ENCODE measurements around the gene ETV6.

Gene ETV6

DNA sequence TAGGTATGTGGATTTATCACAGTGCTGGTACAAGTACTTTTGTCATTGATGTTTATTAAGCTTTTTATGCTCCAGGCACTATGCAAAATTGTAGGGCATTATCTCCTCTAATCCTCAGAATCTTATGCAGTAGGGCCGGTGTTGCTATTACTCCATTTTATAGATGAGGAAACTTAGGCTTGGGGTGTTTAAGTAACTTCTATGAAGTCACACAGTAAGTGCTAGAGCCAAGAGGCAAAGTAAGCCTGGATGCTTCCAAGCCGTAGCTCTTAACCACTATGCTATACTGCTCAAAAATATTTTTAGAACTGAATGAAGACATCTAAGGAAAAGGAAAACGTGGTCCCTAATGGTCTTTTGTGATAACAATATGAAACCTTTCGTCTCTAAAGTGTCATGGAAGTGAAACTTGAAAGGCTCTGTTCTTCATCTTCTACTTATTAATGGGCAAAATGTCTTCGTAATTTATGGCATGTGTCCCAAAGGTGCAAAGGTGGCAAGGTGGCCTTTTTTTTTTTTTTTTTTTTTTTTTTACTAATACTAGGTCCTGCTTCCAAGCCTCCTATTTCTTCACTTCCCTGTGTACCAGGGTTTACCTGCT, 85.2 kb downstream of the ETV6 start:
- in situ Hi-C loops (cut with MboI; ENCODE audit: low sequenced_read_pairs, unreplicated experiment), result no loop called here
- DNase-seq (ENCODE audit: low spot score), result no peak
- no peak for TF ChIP-seq CTCF (IDR thresholded peaks at IDR 0.05; ENCODE audit: borderline replicate concordance, control extremely low read depth, extremely low read depth, insufficient read depth, missing control alignments)

- no peak for TF ChIP-seq CTCF (IDR thresholded peaks at IDR 0.05; ENCODE audit: borderline replicate concordance, control extremely low read depth, extremely low read depth, insufficient read depth, missing control alignments)
- in situ Hi-C loops (cut with MboI; ENCODE audit: low sequenced_read_pairs, unreplicated experiment), result no loop called here
These were observed 89.0 kb downstream of the ETV6 start for GRCh38 chr12:11738450-11738849.

GRCh38 chr12:11739980-11740577, 90.6 kb downstream of the ETV6 start:
- no peak for TF ChIP-seq CTCF (IDR thresholded peaks at IDR 0.05; ENCODE audit: borderline replicate concordance, control extremely low read depth, extremely low read depth, insufficient read depth, missing control alignments)
- in situ Hi-C loops (cut with MboI; ENCODE audit: low sequenced_read_pairs, unreplicated experiment), result loop anchor here (10.0 kb wide), 1 partner anchor 185 kb away; no protein-coding TSS in a partner anchor
- no peak for DNase-seq (ENCODE audit: low spot score)

More at GRCh38 chr12:11738450-11738849, 89.0 kb downstream of the ETV6 start:
- no peak for DNase-seq (ENCODE audit: low spot score)

GRCh38 chr12:11741434-11742092, 92.1 kb downstream of the ETV6 start:
- in situ Hi-C loops (cut with MboI; ENCODE audit: low sequenced_read_pairs, unreplicated experiment), result loop anchor here (10.0 kb wide), 1 partner anchor 187 kb away; no protein-coding TSS in a partner anchor
- no peak for TF ChIP-seq CTCF (IDR thresholded peaks at IDR 0.05; ENCODE audit: borderline replicate concordance, control extremely low read depth, extremely low read depth, insufficient read depth, missing control alignments)
- DNase-seq (ENCODE audit: low spot score), result no peak

DNA sequence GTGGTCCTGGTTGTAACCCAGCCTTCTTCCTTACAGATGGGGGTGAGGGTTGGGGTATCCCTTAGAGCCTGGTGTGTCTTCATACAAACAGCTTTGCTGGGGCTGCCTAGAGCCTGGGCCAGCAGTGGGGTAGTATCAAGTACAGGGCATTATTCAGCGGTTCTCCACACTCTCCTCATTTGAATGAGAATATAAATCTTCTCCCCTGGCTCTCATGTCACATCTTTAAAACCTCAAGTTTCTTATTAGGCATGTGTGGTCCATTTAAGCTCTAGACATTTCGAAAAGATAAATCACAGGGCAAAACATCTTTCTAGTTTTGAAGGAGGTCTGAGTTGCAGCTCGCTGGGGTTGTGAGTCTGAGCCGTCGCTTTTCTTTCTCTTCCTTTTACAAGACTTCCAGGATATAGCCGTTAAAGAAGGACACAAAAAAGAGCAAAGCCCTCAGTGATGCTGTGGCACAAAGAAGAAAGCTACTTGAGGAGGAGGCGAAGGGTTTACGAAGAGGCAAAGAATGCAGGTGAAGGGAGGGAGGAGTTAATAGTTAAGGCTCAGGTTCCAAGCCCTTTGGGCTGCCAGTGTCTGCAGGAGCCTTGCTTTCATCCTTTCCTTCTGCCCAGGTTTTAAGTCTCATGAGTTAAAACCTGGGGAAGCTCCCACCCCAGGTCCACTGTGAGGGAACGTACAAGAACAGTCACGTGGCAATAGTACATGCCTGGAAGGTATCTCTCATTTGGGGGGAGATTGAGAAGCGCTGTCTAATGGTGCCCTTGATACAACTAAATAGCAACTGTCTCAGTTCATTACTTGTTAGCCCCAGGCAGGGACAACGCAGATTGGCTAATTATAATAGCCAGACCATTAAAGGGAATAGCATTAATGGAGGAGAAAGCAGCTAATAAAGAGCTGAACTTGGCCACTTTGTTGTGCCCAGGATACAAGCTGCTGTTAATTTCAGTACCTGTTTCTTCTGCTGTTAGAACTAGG, 94.2 kb downstream of the ETV6 start:
- TF ChIP-seq CTCF (IDR thresholded peaks at IDR 0.05; ENCODE audit: borderline replicate concordance, control extremely low read depth, extremely low read depth, insufficient read depth, missing control alignments), result no peak
- no peak for DNase-seq (ENCODE audit: low spot score)
- in situ Hi-C loops (cut with MboI; ENCODE audit: low sequenced_read_pairs, unreplicated experiment), result loop anchor here (10.0 kb wide), 1 partner anchor 189 kb away; no protein-coding TSS in a partner anchor

DNA sequence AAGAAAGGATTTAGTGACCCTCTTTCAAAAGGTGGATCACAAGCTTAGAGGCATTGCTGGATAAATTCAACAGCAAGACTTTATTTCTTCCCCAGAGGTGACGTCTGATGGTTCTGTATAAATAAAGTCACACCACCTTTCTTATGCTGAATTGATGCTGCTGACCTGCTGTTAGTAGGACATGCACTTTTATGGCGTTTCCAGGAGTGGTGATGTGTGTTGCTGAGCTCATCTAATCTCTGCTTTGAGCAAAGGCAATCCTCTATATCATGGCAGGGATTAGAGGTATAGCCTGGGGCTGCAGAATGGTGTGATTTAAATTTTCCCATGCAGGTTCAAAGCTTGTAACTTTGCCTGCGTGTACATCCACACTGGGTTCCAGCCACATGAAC, 94.9 kb downstream of the ETV6 start:
- no peak for TF ChIP-seq CTCF (IDR thresholded peaks at IDR 0.05; ENCODE audit: borderline replicate concordance, control extremely low read depth, extremely low read depth, insufficient read depth, missing control alignments)
- in situ Hi-C loops (cut with MboI; ENCODE audit: low sequenced_read_pairs, unreplicated experiment), result loop anchor here (10.0 kb wide), 1 partner anchor 190 kb away; no protein-coding TSS in a partner anchor
- DNase-seq (ENCODE audit: low spot score), result no peak

Data from GM13976 (cell line).